ENCODE data around the gene HSPA9. TPM values are rescaled to one million over a fixed set of nuclear protein-coding genes. Genes with fewer than 3 reads are reported as not detected.

Gene HSPA9
- total RNA-seq, 4 donors from 2014 or later, result 139 to 250 (median 186) TPM

- DNase-seq (ENCODE audit: extremely low spot score), result no peak
- no peaks in the 10 kb centered on the region for H3K9me3 ChIP-seq
- peaks cover 34 to 60% (median 54%) of the 10 kb centered on the region in 4 donors for H3K36me3 ChIP-seq
- TF ChIP-seq CTCF (IDR thresholded peaks at IDR 0.05), result no peak
- TF ChIP-seq POLR2A (IDR thresholded peaks at IDR 0.05; ENCODE audit: low read depth), result no peak
- TF ChIP-seq EP300 (IDR thresholded peaks at IDR 0.05), result no peak
- TF ChIP-seq POLR2AphosphoS5 (IDR thresholded peaks at IDR 0.05), result no peak
- 86% methylated on average over 8 of the region's 8 CpGs for WGBS
- H3K4me1 ChIP-seq, result peaks cover 20 to 43% (median 38%) of the 10 kb centered on the region in 4 donors
- intact Hi-C loops (cut with DNase I), result no loop called here
- no peak overlapping the region for H3K27ac ChIP-seq (replicated peaks in 1 of 4)
- H3K27me3 ChIP-seq, result no peaks in the 10 kb centered on the region
- no peak overlapping the region for H3K4me3 ChIP-seq
These were observed 2.0 kb downstream of the HSPA9 start for GRCh38 chr5:138573223-138573622.

GRCh38 chr5:138570871-138571270, 4.3 kb downstream of the HSPA9 start:
- Histone ChIP-seq H3K4me1 (peaks cover 17 to 38% (median 32%) of the 10 kb centered on the region in 4 donors), H3K27me3 (no peaks in the 10 kb centered on the region), H3K27ac (replicated peaks in 1 of 4) (no peak overlapping the region), H3K9me3 (no peaks in the 10 kb centered on the region), H3K36me3 (peaks cover 57 to 83% (median 77%) of the 10 kb centered on the region in 4 donors), H3K4me3 (no peak overlapping the region)
- intact Hi-C loops (cut with DNase I), result no loop called here
- 87% methylated on average over 7 of the region's 9 CpGs for WGBS
- DNase-seq (ENCODE audit: extremely low spot score), result no peak
- TF ChIP-seq EP300 (IDR thresholded peaks at IDR 0.05), result no peak
- TF ChIP-seq CTCF (IDR thresholded peaks at IDR 0.05), result no peak
- no peak for TF ChIP-seq POLR2A (IDR thresholded peaks at IDR 0.05; ENCODE audit: low read depth)
- TF ChIP-seq POLR2AphosphoS5 (IDR thresholded peaks at IDR 0.05), result no peak

- intact Hi-C loops (cut with DNase I), result no loop called here
- Histone ChIP-seq H3K36me3 (peaks cover 68 to 94% (median 88%) of the 10 kb centered on the region in 4 donors), H3K27ac (replicated peaks in 1 of 4) (no peak overlapping the region), H3K27me3 (no peaks in the 10 kb centered on the region), H3K9me3 (no peaks in the 10 kb centered on the region), H3K4me1 (peaks cover 16 to 37% (median 32%) of the 10 kb centered on the region in 4 donors), H3K4me3 (no peak overlapping the region)
- WGBS, result 95% methylated on average over 7 of the region's 7 CpGs
- TF ChIP-seq EP300 (IDR thresholded peaks at IDR 0.05) (no peak), POLR2AphosphoS5 (IDR thresholded peaks at IDR 0.05) (no peak), CTCF (IDR thresholded peaks at IDR 0.05) (no peak), POLR2A (IDR thresholded peaks at IDR 0.05; ENCODE audit: low read depth) (no peak)
- DNase-seq (ENCODE audit: extremely low spot score), result no peak
These were observed 5.4 kb downstream of the HSPA9 start for GRCh38 chr5:138569782-138570181.

GRCh38 chr5:138568061-138568824, 7.0 kb downstream of the HSPA9 start:
- DNase-seq (ENCODE audit: extremely low spot score), result no peak
- Histone ChIP-seq H3K9me3 (no peaks in the 10 kb centered on the region), H3K4me1 (peaks cover 13 to 33% (median 19%) of the 10 kb centered on the region in 4 donors), H3K4me3 (no peak overlapping the region), H3K27ac (replicated peaks in 1 of 4) (no peak overlapping the region), H3K27me3 (no peaks in the 10 kb centered on the region), H3K36me3 (peaks cover 70 to 100% (median 96%) of the 10 kb centered on the region in 4 donors)
- intact Hi-C loops (cut with DNase I), result no loop called here
- TF ChIP-seq CTCF (IDR thresholded peaks at IDR 0.05) (no peak), POLR2AphosphoS5 (IDR thresholded peaks at IDR 0.05) (no peak), POLR2A (IDR thresholded peaks at IDR 0.05; ENCODE audit: low read depth) (no peak)
- 85% methylated on average over 16 of the region's 16 CpGs for WGBS
